Common myeloid progenitor, CD34-positive (primary cell): ENCODE results near the gene GRIP1.

ENCODE experiments used
- CTCF ChIA-PET: fragments of 350-600 bp; sonication (Branson Sonifier 250); formaldehyde crosslinking; loops from one replicate; lab custom pipeline; 2021; ENCODE audit warnings: antibody characterized with exemption; lab: Charles Lee
- POLR2A ChIA-PET: fragments of 350-600 bp; sonication (Branson Sonifier 250); formaldehyde crosslinking; loops from one replicate; lab custom pipeline; 2021; ENCODE audit warnings: antibody characterized with exemption; lab: Charles Lee
- DNase-seq, 3 donors: peaks; one replicate each; pipeline versions ENCODE4 v3.0.0 to v3.0.0-alpha.2; 2013
- H3K27ac ChIP-seq, 2 experiments: 1 replicate in 1 of 2; 2 replicates in 1 of 2; pipeline ENCODE4 v1.7.0; 2013; ENCODE audit warnings: inconsistent platforms in 2 of 2, low read length in 2 of 2, mild to moderate bottlenecking in 2 of 2, low read depth in 1 of 2, moderate library complexity in 1 of 2; ENCODE audit not compliant: severe bottlenecking in 2 of 2, insufficient read depth in 1 of 2, poor library complexity in 1 of 2
- H3K27me3 ChIP-seq, 5 experiments: replicated peaks in 2 of 5; 1 replicate in 3 of 5; 2 replicates in 2 of 5; pipeline versions ENCODE4 v1.6.1 to v1.7.0; 2013; ENCODE audit warnings: low read length in 4 of 5, mild to moderate bottlenecking in 2 of 5, moderate library complexity in 2 of 5, inconsistent platforms in 1 of 5; ENCODE audit not compliant: insufficient read depth in 5 of 5, control insufficient read depth in 4 of 5
- H3K36me3 ChIP-seq, 4 experiments: 1 replicate in 2 of 4; 2 replicates in 2 of 4; pipeline versions ENCODE4 v1.6.1 to v1.7.0; 2013; ENCODE audit warnings: low read length in 3 of 4, control low read depth in 1 of 4, mild to moderate bottlenecking in 1 of 4; ENCODE audit not compliant: control insufficient read depth in 4 of 4, insufficient read depth in 4 of 4
- H3K4me1 ChIP-seq, 4 experiments: 1 replicate in 3 of 4; 2 replicates in 1 of 4; pipeline versions ENCODE4 v1.6.1 to v1.7.1; 2013; ENCODE audit warnings: low read length in 3 of 4, mild to moderate bottlenecking in 3 of 4, control low read depth in 1 of 4, inconsistent platforms in 1 of 4, moderate library complexity in 1 of 4; ENCODE audit not compliant: control insufficient read depth in 4 of 4, insufficient read depth in 4 of 4; ENCODE audit errors: control extremely low read depth in 1 of 4
- H3K4me3 ChIP-seq, 7 experiments: 1 replicate in 4 of 7; 2 replicates in 3 of 7; pipeline versions ENCODE4 v1.5.1 to v1.7.0; 2013; ENCODE audit warnings: mild to moderate bottlenecking in 7 of 7, low read length in 6 of 7, moderate library complexity in 6 of 7, inconsistent platforms in 2 of 7, low read depth in 2 of 7, control low read depth in 1 of 7; ENCODE audit not compliant: insufficient read depth in 4 of 7, control insufficient read depth in 1 of 7; ENCODE audit errors: extremely low read depth in 1 of 7
- H3K9me3 ChIP-seq, 5 experiments: 1 replicate in 4 of 5; 2 replicates in 1 of 5; pipeline versions ENCODE4 v1.6.1 to v1.7.1; 2013; ENCODE audit warnings: low read length in 4 of 5, mild to moderate bottlenecking in 2 of 5, inconsistent platforms in 1 of 5, low read depth in 1 of 5, moderate library complexity in 1 of 5; ENCODE audit not compliant: control insufficient read depth in 4 of 5, insufficient read depth in 2 of 5; ENCODE audit errors: control extremely low read depth in 1 of 5
- WGBS: methylation state at CpG from one replicate; pipeline ENCODE4 v1.1.5; 2013; ENCODE audit not compliant: insufficient coverage; 5-methylcytosine and 5-hydroxymethylcytosine counted together

GRIP1 gene

DNA sequence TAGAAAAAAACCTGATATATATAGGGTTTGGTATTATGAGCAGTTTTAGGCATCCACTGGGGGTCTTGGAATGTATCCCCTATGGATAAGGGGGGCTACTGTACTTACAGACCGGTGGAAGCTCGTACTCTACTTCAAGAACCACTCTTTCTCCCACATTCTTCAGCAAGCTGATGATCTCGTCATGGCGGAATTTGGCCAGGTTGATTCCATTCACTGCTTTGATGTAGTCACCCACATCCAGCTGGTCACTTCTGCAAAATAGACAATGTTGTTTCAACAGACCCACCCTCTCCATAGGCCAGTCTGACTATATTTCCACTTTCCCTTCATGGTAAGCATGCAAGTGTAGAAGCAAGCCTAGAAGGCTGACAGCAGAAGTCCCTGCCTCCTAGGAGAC, 139.9 kb downstream of the GRIP1 start:
- Histone ChIP-seq H3K27ac (no peak overlapping the region), H3K9me3 (no peaks in the 10 kb centered on the region), H3K4me3 (no peak overlapping the region), H3K36me3 (no peaks in the 10 kb centered on the region), H3K4me1 (no peaks in the 10 kb centered on the region), H3K27me3 (no peaks in the 10 kb centered on the region)
- POLR2A ChIA-PET: no interaction called here
- CTCF ChIA-PET: interaction anchor here (0.5 kb wide), 1 partner anchor 200 kb away, joined by 3 read pairs; no protein-coding TSS in a partner anchor
- no peak for DNase-seq
- WGBS: 100% methylated on average over 4 of the region's 4 CpGs

DNA sequence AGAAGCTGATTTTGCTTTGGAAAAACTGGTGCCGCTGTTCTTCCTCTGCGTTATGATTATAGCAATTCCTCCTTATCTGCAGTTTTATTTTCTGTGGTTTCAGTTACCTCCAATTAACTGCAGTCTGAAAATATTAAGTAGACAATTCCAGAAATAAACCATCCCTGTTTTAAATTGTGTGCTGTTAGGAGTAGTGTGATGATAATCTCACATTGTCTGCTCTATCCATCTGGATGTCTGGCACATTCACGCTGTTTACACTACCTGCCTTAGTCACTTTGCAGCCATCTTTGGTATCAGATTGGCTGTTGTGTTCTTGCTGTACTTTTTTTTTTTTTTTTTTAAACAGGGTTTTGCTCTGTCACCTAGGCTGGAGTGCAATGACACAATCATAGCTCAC, 141.0 kb downstream of the GRIP1 start:
- 100% methylated on average over 1 of the region's 3 CpGs for WGBS
- Histone ChIP-seq H3K27ac (no peak overlapping the region), H3K27me3 (no peaks in the 10 kb centered on the region), H3K36me3 (no peaks in the 10 kb centered on the region), H3K4me3 (no peak overlapping the region), H3K4me1 (no peaks in the 10 kb centered on the region), H3K9me3 (no peaks in the 10 kb centered on the region)
- ChIA-PET CTCF (no interaction called here), POLR2A (no interaction called here)
- DNase-seq: no peak

DNA sequence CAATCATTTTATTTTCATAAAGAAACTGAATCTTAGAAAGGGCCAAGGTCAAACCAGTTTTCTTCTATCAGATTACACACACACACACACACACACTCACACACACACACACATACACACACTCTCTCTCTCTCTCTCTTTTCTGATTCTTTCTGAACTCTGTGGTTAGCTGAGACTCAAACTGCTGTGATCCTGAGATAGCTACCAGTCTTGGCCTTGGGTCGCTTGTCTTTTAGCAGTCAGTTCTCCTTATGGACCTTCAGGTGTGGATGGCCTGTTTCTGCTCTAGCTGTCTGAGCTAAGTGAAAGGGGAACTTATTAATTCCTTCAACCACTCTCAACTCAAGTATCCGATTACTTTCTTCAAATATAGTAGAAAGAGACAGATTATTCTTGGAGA, 145.1 kb downstream of the GRIP1 start:
- Histone ChIP-seq H3K4me3 (no peak overlapping the region), H3K27ac (no peak overlapping the region), H3K4me1 (no peaks in the 10 kb centered on the region), H3K27me3 (no peaks in the 10 kb centered on the region), H3K9me3 (no peaks in the 10 kb centered on the region), H3K36me3 (no peaks in the 10 kb centered on the region)
- ChIA-PET CTCF (no interaction called here), POLR2A (interaction anchor here (0.7 kb wide), 1 partner anchor 28 kb away, joined by 3 read pairs; no protein-coding TSS in a partner anchor)
- WGBS: 91% methylated on average over 1 of the region's 2 CpGs
- DNase-seq: peak in 2 of 3 donors; percentile 10 to 26

DNA sequence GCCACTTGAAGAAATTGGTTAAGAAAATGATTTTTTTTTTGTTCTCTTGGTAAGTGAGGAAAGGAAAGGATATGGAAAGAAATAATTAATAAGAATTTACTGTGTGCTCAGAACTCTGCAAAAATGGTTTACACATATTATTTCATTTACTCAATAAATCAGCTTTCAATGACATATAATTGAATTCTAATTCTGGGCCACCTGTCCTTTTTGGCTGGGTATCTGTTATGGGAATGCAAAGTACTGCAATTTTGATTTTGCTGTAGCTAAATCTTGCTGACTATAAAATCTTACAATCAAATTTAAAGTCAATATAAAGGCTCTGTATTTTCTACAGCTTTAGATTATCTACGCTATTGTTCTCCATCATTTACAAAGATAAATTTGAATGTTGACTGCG, 147.1 kb downstream of the GRIP1 start:
- H3K36me3 ChIP-seq: no peaks in the 10 kb centered on the region
- ChIA-PET CTCF (no interaction called here), POLR2A (no interaction called here)
- no peaks in the 10 kb centered on the region for H3K27me3 ChIP-seq
- no peak overlapping the region for H3K27ac ChIP-seq
- no peak overlapping the region for H3K4me3 ChIP-seq
- no peak for DNase-seq
- no CpG with 5 or more reads among the region's 2 CpGs for WGBS
- no peaks in the 10 kb centered on the region for H3K4me1 ChIP-seq
- H3K9me3 ChIP-seq: no peaks in the 10 kb centered on the region

DNA sequence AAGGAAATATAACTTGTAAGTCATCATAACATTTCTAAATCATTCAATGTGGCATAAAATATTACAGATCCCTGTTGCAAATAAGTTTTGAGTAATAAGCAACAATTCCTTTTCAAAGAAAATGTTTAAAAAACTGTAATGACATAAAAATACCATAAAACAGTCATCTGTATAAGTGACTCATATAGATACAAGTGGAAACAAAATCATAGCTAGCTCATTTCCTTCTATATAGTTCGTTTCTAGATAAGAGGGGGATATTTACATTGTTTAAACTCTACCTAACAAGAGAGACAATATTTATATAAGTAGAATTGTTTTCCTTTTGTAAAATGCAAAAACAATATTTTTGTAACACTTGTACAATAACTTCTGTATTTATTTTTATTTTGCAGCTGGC, 148.9 kb downstream of the GRIP1 start:
- POLR2A ChIA-PET: no interaction called here
- no peaks in the 10 kb centered on the region for H3K4me1 ChIP-seq
- no peak for DNase-seq

DNA sequence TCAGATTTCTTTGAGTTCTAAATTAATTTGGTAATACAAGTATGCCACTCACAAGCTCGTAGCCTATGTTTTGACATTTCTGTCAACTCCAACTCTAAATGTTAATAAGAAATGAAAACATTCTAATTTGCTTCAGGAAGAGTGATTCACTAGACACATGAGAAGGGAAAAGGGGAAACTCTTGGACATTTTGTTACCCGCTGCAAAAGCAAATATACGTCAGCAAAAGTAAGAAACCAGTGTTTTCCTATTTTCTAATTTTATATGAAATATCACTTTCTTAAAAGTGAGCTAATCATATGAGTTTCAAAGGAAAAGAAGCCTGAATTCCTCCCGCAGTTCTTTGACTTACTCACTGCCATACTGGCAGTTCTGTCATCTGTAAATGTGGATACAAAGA, 162.3 kb downstream of the GRIP1 start:
- no CpG with 5 or more reads among the region's 4 CpGs for WGBS
- H3K4me3 ChIP-seq: no peak overlapping the region
- ChIA-PET POLR2A (no interaction called here), CTCF (no interaction called here)
- H3K27ac ChIP-seq: no peak overlapping the region
- no peaks in the 10 kb centered on the region for H3K27me3 ChIP-seq
- peaks cover 0 to 2% (median 0%) of the 10 kb centered on the region in 5 experiments for H3K9me3 ChIP-seq
- H3K4me1 ChIP-seq: no peaks in the 10 kb centered on the region
- DNase-seq: no peak
- no peaks in the 10 kb centered on the region for H3K36me3 ChIP-seq

More for the DNA sequence above, 148.9 kb downstream of the GRIP1 start:
- no peaks in the 10 kb centered on the region for H3K9me3 ChIP-seq
- no CpG with 5 or more reads among the region's 1 CpG for WGBS
- no peak overlapping the region for H3K27ac ChIP-seq
- H3K36me3 ChIP-seq: no peaks in the 10 kb centered on the region
- CTCF ChIA-PET: no interaction called here
- no peak overlapping the region for H3K4me3 ChIP-seq
- no peaks in the 10 kb centered on the region for H3K27me3 ChIP-seq

DNA sequence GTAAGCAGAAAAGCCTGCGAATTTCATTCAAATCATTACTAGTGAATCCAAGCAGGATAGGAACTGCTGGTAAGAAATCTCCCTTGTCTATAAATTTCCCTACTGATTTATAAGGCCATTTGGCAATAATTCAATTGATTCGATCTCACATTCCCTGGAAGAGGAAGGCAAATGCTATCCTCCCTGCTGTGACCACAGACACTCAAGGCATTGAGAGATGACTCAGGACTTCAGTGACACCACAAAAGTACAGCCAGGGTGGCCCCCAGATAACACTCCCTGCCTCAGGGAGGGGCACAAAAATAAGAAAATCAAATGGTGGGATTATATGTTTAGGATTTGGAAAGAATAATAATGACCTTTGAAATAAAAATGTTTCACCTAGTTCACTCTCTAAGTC, 162.7 kb downstream of the GRIP1 start:
- H3K4me1 ChIP-seq: no peaks in the 10 kb centered on the region
- H3K27me3 ChIP-seq: no peaks in the 10 kb centered on the region
- ChIA-PET POLR2A (no interaction called here), CTCF (no interaction called here)
- WGBS: 100% methylated on average over 1 of the region's 2 CpGs
- no peak overlapping the region for H3K27ac ChIP-seq
- H3K36me3 ChIP-seq: no peaks in the 10 kb centered on the region
- H3K4me3 ChIP-seq: no peak overlapping the region
- peak in 1 of 3 donors; percentile 10 for DNase-seq
- H3K9me3 ChIP-seq: peaks cover 0 to 2% (median 0%) of the 10 kb centered on the region in 5 experiments
